Measurements from ENCODE around the gene SYNGR1.

Gene SYNGR1

GRCh38 chr22:39422721-39423120 lies 72.9 kb downstream of the SYNGR1 start:
- H3K4me3 Mint-ChIP-seq = no peak overlapping the region
- TF ChIP-seq CTCF (IDR thresholded peaks at IDR 0.05; ENCODE audit: unreplicated experiment in 3 of 3) = no peak
- H3K36me3 Mint-ChIP-seq (ENCODE audit: low read depth) = peaks cover 61% of the 10 kb centered on the region
- H3K27me3 Mint-ChIP-seq (ENCODE audit: low read depth) = no peaks in the 10 kb centered on the region
- no peaks in the 10 kb centered on the region for H3K9me3 Mint-ChIP-seq
- H3K4me1 Mint-ChIP-seq = no peaks in the 10 kb centered on the region
- H3K27ac Mint-ChIP-seq = no peak overlapping the region

GRCh38 chr22:39423976-39424375 lies 74.2 kb downstream of the SYNGR1 start:
- TF ChIP-seq CTCF (IDR thresholded peaks at IDR 0.05; ENCODE audit: unreplicated experiment in 3 of 3) = no peak
- peaks cover 4% of the 10 kb centered on the region for H3K4me1 Mint-ChIP-seq
- no peaks in the 10 kb centered on the region for H3K9me3 Mint-ChIP-seq
- H3K36me3 Mint-ChIP-seq (ENCODE audit: low read depth) = peaks cover 53% of the 10 kb centered on the region
- H3K27me3 Mint-ChIP-seq (ENCODE audit: low read depth) = no peaks in the 10 kb centered on the region
- H3K4me3 Mint-ChIP-seq = no peak overlapping the region
- no peak overlapping the region for H3K27ac Mint-ChIP-seq

GRCh38 chr22:39426380-39427043 lies 76.7 kb downstream of the SYNGR1 start:
- H3K27me3 Mint-ChIP-seq (ENCODE audit: low read depth) = no peaks in the 10 kb centered on the region
- H3K9me3 Mint-ChIP-seq = no peaks in the 10 kb centered on the region
- H3K36me3 Mint-ChIP-seq (ENCODE audit: low read depth) = peaks cover 31% of the 10 kb centered on the region
- no peak overlapping the region for H3K27ac Mint-ChIP-seq
- no peak overlapping the region for H3K4me3 Mint-ChIP-seq
- TF ChIP-seq CTCF (IDR thresholded peaks at IDR 0.05; ENCODE audit: unreplicated experiment in 3 of 3) = no peak
- H3K4me1 Mint-ChIP-seq = peaks cover 9% of the 10 kb centered on the region

- H3K27ac Mint-ChIP-seq = peak overlapping the region in 2 of 3 experiments; percentile 57 to 90
- H3K36me3 Mint-ChIP-seq (ENCODE audit: low read depth) = peaks cover 20% of the 10 kb centered on the region
- H3K4me1 Mint-ChIP-seq = peaks cover 9% of the 10 kb centered on the region
- H3K27me3 Mint-ChIP-seq (ENCODE audit: low read depth) = no peaks in the 10 kb centered on the region
- no peak overlapping the region for H3K4me3 Mint-ChIP-seq
- H3K9me3 Mint-ChIP-seq = no peaks in the 10 kb centered on the region
- no peak for TF ChIP-seq CTCF (IDR thresholded peaks at IDR 0.05; ENCODE audit: unreplicated experiment in 3 of 3)
These were observed 78.2 kb downstream of the SYNGR1 start for GRCh38 chr22:39427751-39428596.

- no peaks in the 10 kb centered on the region for H3K27me3 Mint-ChIP-seq (ENCODE audit: low read depth)
- H3K27ac Mint-ChIP-seq = peak overlapping the region in 2 of 3 experiments; percentile 41 to 90
- TF ChIP-seq CTCF (IDR thresholded peaks at IDR 0.05; ENCODE audit: unreplicated experiment in 3 of 3) = peak in 1 of 3 experiments; percentile 12
These were observed 78.8 kb downstream of the SYNGR1 start for GRCh38 chr22:39428597-39429071.

More at GRCh38 chr22:39428597-39429071, 78.8 kb downstream of the SYNGR1 start:
- Mint-ChIP-seq H3K4me1 (peaks cover 9% of the 10 kb centered on the region), H3K4me3 (no peak overlapping the region), H3K36me3 (ENCODE audit: low read depth) (peaks cover 20% of the 10 kb centered on the region), H3K9me3 (no peaks in the 10 kb centered on the region)

Data from nephron (organoid).